ENCODE measurements around the gene TNFRSF1B.

DNA sequence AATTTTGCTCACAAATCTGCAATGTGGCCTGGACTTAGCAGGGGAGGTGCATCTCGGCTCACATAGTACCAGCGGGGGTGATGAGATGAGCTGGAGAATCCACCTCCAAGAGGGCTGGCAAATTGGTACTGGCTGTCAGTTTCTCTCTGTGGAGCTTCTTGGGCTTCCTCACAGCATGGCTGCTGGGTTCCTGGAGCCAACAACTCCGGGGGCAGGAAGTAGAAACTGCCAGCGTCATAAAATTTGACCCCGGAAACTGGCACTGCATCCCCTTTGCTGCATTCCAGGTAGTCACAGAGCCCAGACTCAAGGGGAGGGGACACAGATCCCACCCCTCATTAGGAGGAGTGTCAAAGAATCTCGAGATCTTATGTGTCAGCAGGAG, 17.0 kb upstream of the TNFRSF1B start:
- TF ChIP-seq POLR2A (IDR thresholded peaks at IDR 0.05; ENCODE audit: low read length) = no peak
- no peak for TF ChIP-seq GATA1 (IDR thresholded peaks at IDR 0.05; ENCODE audit: low read depth, low read length)

Measured in erythroblast (primary cell).